Hematopoietic multipotent progenitor cell treated with erythropoietin and hydrocortisone succinate and interleukin-3 and kit ligand, for 8 days (in vitro differentiated cells): ENCODE measurements around the gene SOX6.
A peak's percentile ranks its signal among the peaks of the same experiment; 100 is the strongest.

Source experiments
- DNase-seq: peaks from one replicate; pipeline ENCODE4 v3.0.0-alpha.2; 2015

The SOX6 gene

DNA sequence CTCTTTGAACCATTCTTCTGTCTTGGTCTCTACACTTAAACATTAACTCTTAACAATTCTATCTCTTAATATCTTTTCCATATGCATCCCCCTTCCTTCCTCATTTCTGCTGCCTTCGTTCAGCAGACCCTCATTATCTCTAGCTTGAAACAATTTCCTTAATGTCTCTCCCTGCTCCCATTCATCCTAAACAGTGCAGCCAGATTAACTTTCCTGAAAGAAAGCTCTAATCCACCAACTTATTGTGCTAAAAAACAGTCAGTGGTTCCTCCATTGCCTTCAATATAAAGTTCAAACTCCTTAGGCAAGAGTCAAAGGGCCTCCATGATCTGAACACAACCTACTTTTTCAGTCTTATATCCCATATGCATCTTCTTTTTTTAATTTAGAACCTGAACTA is 42.5 kb downstream of the SOX6 start:
- no peak for DNase-seq

- DNase-seq: no peak
Measured at GRCh38 chr11:16312233-16312765, 44.0 kb downstream of the SOX6 start.

DNA sequence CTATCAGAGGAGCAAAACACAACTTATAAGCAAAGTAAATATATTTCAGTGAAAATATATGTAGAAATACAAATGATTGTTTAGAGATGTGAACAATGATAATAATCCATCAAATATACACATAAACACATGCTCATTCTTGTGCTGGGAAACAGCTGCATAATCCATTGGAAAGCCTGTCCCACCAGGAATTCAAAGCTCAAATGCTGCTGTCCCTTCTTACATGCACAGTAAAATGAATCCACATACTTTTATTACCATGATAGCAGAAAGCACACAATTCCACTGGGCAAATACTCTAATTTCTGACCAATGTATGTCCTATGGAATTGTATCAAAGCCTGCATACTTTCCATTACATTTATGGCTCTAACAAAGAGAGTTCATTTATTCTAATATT is 44.5 kb downstream of the SOX6 start:
- no peak for DNase-seq

- no peak for DNase-seq
Measured at GRCh38 chr11:16310943-16311342, 45.4 kb downstream of the SOX6 start.

DNA sequence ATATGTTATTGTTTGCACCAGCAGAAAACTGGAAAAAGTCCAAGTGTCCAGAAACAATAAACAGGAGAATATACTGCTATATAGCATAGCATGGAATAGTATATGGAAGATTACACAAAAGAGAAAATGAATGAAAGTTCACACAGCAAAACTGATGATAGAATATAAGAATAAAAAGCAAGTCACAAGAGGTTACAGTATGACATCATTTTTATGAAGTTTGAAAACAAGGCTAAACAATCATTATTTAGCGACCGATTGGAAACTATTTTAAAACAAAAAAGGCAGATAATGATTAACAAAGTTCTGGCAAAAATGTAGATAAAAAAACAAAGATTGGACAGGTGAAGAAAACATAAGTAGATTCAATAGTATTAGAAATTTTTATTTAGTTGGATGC is 47.1 kb downstream of the SOX6 start:
- no peak for DNase-seq

DNA sequence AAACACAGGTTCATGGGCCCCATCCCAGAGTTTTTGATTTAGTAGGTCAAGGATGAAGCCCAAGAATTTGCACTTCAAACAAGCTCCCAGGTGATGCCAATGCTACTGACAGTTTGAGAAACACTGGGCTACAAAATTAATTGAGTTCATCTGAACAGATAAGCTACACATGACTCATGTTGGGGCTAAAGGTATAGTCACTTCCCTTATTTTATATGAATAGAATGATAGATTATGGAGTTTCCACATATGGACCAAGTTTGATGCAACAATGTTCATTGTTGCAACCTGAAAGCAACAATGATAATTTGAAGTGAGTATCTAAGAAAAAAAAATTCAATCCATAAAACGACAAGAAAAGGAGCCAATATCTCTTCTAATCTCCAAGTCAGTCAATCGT is 54.9 kb downstream of the SOX6 start:
- no peak for DNase-seq

GRCh38 chr11:16299884-16300782 is 56.2 kb downstream of the SOX6 start:
- no peak for DNase-seq

GRCh38 chr11:16299390-16299789 is 57.0 kb downstream of the SOX6 start:
- no peak for DNase-seq

DNA sequence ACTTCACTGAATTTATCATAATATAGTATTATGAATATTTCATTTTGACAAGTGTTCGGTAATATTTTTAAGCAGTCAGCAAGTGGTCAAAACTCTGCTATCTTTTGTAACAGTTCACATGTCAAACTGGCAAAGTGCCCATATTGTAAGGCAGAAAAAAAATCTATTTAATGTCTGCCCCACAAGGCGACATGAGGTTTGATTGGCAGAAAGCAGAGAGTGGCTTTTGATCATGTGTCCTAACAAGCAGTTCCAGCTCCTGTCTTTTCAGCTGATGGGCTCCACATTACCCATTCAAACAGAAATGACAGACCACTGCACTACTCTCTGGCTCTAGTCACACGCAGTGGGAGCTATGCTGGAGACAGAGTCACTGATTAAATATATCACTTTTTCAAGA is 59.0 kb downstream of the SOX6 start:
- peak; percentile 80 for DNase-seq

DNA sequence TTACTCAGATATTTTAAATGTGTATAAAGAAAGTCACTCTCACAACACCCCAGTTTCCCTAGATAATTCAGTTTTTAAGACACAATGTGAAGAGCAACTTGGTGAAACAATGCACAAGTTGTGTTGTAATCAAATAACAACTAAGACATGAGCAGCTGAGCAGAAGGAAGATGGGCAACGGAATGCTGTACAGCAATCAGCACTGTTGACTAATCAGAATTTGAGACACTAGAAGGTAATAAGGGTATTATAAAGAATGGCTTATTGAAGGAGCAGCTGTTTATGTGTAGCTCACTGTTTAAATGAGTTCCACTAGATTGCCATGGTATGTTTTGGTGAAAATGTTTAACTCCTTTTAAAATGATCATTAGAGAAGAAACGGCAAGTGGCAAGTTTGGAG is 60.1 kb downstream of the SOX6 start:
- DNase-seq: no peak

DNA sequence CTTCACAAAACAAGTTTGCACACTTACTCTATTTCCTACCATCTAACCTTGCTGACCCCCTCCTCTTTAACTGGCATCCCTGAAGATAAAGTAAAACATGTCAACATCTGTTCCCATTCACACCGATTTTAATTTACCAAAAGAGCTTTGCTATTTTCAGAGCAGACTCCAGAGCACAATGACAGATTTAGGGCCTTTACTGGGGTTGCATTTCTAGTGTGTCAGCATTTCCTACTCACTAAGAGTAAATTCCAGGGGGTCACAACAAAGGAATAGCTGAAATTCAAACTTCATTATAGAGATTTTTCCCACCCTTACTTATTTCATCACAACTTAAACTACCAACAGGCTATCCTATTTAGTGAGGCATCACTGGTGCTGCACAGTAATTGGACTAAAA is 60.8 kb downstream of the SOX6 start:
- DNase-seq: no peak

DNA sequence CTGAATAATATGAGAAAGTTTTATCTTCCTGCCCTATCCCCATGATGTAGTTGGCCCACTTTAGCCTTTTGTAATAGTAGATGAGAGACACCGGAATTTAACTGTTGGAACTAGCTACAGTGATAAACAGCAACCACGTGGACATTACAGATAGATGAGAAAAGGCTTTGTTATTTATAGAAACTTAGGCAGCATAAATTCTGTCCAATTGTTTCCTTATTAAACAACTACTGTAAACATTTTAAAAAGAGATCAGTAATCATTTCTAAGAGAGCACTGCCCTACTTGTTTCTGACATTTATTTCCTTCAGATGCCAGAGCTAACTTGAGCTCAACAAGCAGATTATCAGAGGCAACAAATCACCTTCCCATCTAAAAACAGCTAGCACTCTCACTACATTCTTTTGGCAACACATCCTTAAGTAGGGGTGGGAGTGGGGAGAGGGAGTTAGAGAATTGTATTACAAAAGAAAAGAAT is 63.1 kb downstream of the SOX6 start:
- DNase-seq: peak; percentile 15

- DNase-seq: no peak
Measured at GRCh38 chr11:16292167-16292859, 64.0 kb downstream of the SOX6 start.

DNA sequence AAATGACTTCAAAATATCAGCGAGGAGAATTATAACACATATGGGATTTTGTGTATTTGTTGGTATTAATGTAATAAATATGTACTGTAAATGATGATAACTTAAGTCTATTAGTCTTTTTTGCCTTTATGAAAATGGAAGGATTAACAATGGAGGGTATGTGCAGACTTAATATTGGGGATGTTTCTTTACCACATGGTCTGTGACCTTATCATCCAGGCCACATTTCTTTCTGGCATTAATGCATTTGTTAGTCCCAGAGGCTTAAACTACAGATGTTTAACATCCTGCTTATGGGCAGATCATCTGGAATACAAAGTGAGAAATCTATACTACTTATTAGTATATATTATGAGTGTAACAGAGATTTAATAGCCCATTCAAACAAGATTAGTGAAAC is 64.6 kb downstream of the SOX6 start:
- peak; percentile 20 for DNase-seq

- no peak for DNase-seq
Measured at GRCh38 chr11:16289541-16289940, 66.8 kb downstream of the SOX6 start.

GRCh38 chr11:16287630-16288280 is 68.6 kb downstream of the SOX6 start:
- DNase-seq: no peak

DNA sequence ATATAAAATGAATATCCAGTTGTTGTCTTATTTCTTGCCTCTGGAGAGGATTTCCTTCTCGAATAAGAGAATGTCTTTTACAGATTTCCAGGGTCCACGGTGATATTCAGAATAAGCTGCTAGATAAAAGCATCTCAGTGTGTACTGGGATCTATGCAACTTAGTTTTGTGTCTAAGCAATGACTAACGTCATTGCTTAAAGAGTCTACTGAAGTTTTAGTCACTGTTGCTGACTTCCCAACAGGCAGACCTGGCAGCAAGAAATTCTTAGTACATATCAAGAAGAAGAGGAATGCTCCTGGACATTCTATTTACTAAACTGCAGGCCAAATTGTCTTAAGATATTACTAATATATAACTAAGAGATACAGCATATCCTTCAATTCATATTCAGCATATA is 70.3 kb downstream of the SOX6 start:
- no peak for DNase-seq

DNA sequence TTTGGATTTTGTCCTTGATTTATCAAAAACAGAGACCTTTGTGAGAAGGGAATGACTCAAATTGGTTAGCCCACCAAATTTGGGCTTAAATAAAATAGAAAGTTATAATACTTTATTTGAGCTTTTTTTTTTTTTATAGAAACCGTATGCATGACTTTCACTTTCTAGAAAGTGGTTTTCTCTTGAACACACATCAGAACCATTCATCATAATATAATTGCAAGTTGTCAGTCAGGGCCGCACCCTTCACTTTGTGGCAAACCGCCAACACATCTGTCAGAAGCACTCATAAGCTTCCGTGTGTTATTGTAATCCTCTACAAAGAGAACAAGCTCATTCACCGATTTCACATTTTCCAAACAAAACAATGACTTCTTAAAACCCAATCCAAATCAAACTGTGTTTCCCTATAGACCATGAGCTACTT is 76.1 kb downstream of the SOX6 start:
- DNase-seq: peak; percentile 89

DNA sequence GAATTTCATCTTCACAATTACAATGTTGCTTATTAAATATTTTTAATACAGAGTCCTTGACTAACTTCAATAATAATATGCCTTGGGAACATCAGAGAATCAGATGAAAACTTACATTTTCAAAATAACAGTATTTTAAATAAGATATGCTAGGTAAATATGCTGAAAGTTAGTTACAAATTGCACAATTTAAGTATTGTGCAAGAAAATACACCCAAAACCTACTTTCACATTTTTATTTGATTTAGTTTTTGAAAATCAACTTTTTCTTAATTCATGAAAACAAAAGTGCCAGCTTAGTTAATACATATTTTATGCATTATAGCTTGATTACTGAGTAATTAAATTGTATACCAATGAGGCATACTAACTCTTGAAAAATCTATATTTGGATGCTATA is 76.8 kb downstream of the SOX6 start:
- no peak for DNase-seq

GRCh38 chr11:16278979-16279378 is 77.4 kb downstream of the SOX6 start:
- DNase-seq: no peak

DNA sequence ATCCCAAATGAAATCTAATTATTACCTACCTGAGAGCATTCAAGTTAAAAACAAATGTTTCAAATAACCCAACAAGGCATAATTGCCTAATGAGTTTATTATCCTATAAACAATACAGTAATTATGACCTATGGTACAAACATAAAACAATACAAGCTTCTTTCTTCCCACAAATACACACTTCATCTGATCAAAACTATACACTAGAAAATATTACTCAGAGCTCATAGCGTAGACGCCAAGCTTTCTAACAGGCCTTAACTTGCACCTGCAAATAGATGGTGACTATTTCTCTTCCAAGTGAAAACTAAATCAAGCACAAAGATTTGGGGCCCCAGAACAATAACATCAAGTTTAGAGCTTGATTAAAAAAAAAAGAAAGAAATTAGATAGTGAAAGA is 78.1 kb downstream of the SOX6 start:
- no peak for DNase-seq

- DNase-seq: no peak
Measured at GRCh38 chr11:16276251-16276650, 80.1 kb downstream of the SOX6 start.

DNA sequence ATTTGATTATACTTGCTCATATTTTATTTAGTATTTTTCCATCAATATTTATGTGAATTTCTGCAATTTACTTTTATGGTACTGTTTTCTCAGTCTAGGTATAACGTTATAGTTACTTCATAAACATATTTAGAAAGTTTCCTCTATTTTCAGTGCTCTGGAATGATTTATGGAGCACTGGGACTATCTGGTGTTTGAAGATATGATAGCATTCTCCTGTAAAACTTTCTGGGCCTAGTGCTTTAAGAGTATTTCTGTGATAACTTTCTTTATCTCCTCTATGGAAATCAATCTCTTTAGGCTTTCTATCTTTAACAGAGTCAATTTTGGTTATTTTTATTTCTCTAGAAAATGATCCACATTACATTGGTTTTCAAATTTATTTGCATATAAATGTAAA is 85.1 kb downstream of the SOX6 start:
- DNase-seq: no peak

- DNase-seq: no peak
Measured at GRCh38 chr11:16266021-16266420, 90.3 kb downstream of the SOX6 start.
